ENCODE measurements around the gene ARL17B.
"Not testable (repeated sequence)": the region's sequence is repeated elsewhere in the genome, so short reads cannot be mapped to it uniquely, and the experiment has no call there.

GRCh38 chr17:46341220-46341619 is 20.3 kb downstream of the ARL17B start:
- TF ChIP-seq POLR2A, CTCF (IDR thresholded peaks at IDR 0.05): not testable (repeated sequence)
